OCI-LY3 (cell line): Measurements from ENCODE around the gene RABEPK.
"Not testable (repeated sequence)": the region's sequence is repeated elsewhere in the genome, so short reads cannot be mapped to it uniquely, and the experiment has no call there.

Experiments
- CTCF ChIP-seq: fragments of 200-600, 300-600 bp; sonication (generic); IDR thresholded peaks from 2 replicates; pipeline ENCODE4 v1.5.1; 2014; ENCODE audit warnings: antibody characterized with exemption, low read length, low read depth
- EZH2phosphoT487 ChIP-seq: fragments of 200-600 bp; shearing (Covaris generic); IDR thresholded peaks from 2 replicates; pipeline ENCODE4 v1.6.1; 2018; ENCODE audit warnings: antibody characterized with exemption, mixed run types, low read depth

GRCh38 chr9:125264068-125264467 is 63.7 kb downstream of the RABEPK start:
- TF ChIP-seq CTCF, EZH2phosphoT487: not testable (repeated sequence)
